BLaER1 (cell line): ENCODE measurements around the gene EGF.

ENCODE experiments used
- H3K27ac ChIP-seq: shearing (Covaris generic); formaldehyde crosslinking; 2 replicates; pipeline ENCODE4 v1.8.1; 2022
- H3K27me3 ChIP-seq: shearing (Covaris generic); formaldehyde crosslinking; 2 replicates; pipeline ENCODE4 v1.8.1; 2022
- H3K36me3 ChIP-seq: shearing (Covaris generic); formaldehyde crosslinking; 2 replicates; pipeline ENCODE4 v1.8.1; 2022
- H3K4me1 ChIP-seq: shearing (Covaris generic); formaldehyde crosslinking; 2 replicates; pipeline ENCODE4 v1.8.1; 2022
- H3K4me2 ChIP-seq: shearing (Covaris generic); formaldehyde crosslinking; 2 replicates; pipeline ENCODE4 v1.8.1; 2022
- H3K4me3 ChIP-seq: shearing (Covaris generic); formaldehyde crosslinking; 2 replicates; pipeline ENCODE4 v1.8.1; 2022
- H3K9ac ChIP-seq: shearing (Covaris generic); formaldehyde crosslinking; 2 replicates; pipeline ENCODE4 v1.8.1; 2022
- H3K9me3 ChIP-seq: shearing (Covaris generic); formaldehyde crosslinking; 2 replicates; pipeline ENCODE4 v1.8.1; 2022
- H4K20me1 ChIP-seq: shearing (Covaris generic); formaldehyde crosslinking; 2 replicates; pipeline ENCODE4 v1.8.1; 2022
- Cebpa-rat ChIP-seq: shearing (Covaris generic); IDR thresholded peaks from 2 replicates; pipeline ENCODE4 v1.8.1; 2022

Gene EGF

GRCh38 chr4:109976189-109976588 is 63.5 kb downstream of the EGF start:
- H4K20me1 ChIP-seq = no peaks in the 10 kb centered on the region
- H3K27me3 ChIP-seq = no peaks in the 10 kb centered on the region
- H3K27ac ChIP-seq = no peak overlapping the region
- no peaks in the 10 kb centered on the region for H3K9me3 ChIP-seq
- H3K4me1 ChIP-seq = no peaks in the 10 kb centered on the region
- H3K9ac ChIP-seq = no peak overlapping the region
- H3K4me3 ChIP-seq = no peak overlapping the region
- peak; percentile 80; the same call in 1 of the 2 replicates for TF ChIP-seq Cebpa-rat
- H3K4me2 ChIP-seq = no peak overlapping the region
- H3K36me3 ChIP-seq = no peaks in the 10 kb centered on the region

DNA sequence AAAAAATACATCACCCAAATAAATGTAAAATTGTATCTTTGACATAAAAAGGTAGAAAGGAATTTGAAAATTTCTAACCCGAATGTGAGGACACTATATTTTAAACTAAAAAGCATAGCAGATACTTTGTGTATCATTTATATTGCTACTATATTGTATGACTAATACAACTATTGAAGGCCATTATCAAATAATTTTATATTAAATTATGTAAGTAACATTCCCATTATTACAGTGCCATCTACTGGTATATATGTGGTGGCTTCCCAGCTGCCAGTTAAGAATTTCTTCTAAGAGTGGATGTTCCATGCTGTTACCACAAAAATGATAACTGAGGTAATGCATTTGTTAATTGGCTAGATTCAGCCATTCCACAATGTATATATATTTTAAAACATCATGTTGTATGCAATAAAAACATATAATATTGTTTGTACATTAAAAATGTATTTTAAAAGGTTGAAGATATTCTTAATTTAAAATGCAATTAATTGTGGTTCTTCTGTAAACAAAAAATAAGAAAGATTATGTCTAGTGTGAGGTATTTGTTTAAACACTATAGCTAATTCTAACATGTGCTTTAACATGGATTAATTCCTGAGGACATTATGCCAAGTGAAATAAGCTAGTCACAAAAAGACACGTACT is 65.3 kb downstream of the EGF start:
- no peaks in the 10 kb centered on the region for H3K27me3 ChIP-seq
- no peaks in the 10 kb centered on the region for H3K36me3 ChIP-seq
- no peaks in the 10 kb centered on the region for H3K9me3 ChIP-seq
- H3K27ac ChIP-seq = no peak overlapping the region
- H3K4me1 ChIP-seq = no peaks in the 10 kb centered on the region
- H3K9ac ChIP-seq = no peak overlapping the region
- no peak for TF ChIP-seq Cebpa-rat
- H4K20me1 ChIP-seq = no peaks in the 10 kb centered on the region
- no peak overlapping the region for H3K4me3 ChIP-seq
- H3K4me2 ChIP-seq = no peak overlapping the region

GRCh38 chr4:109978704-109979454 is 66.2 kb downstream of the EGF start:
- no peaks in the 10 kb centered on the region for H3K27me3 ChIP-seq
- H3K4me1 ChIP-seq = no peaks in the 10 kb centered on the region
- no peaks in the 10 kb centered on the region for H3K36me3 ChIP-seq
- H3K9me3 ChIP-seq = no peaks in the 10 kb centered on the region
- no peak overlapping the region for H3K4me3 ChIP-seq
- no peak overlapping the region for H3K4me2 ChIP-seq
- H3K9ac ChIP-seq = no peak overlapping the region
- H4K20me1 ChIP-seq = no peaks in the 10 kb centered on the region
- TF ChIP-seq Cebpa-rat = no peak
- H3K27ac ChIP-seq = no peak overlapping the region

DNA sequence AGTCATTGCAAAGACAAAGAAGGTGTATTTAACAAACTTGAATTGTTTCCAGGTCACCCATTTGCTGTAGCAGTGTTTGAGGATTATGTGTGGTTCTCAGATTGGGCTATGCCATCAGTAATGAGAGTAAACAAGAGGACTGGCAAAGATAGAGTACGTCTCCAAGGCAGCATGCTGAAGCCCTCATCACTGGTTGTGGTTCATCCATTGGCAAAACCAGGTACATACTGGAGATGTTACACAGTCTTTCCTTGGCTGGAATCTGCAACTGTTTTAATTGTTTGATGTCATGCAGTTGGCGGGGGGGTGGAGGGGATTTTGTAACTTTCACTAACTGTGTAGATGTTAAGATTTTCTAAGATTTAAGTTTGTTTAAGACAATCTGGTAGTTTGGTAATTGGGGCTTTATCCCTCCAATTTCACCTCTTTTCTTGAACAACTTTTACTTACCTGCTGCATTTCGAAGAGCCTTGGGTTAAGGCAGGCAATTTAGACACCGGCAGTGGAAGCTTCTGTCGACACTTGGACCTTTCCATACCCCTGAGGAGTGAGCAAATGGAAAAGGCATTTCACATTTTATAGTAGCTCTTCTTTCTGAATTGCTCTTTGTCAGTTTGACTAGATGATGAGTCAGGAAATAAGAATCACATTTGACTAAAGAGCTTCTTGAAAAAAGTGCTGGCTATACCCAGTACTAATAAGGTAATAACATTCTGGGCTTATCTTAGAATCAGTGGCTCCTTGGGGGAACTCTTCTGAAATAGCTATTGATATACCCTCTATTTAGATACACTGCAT is 67.4 kb downstream of the EGF start:
- Histone ChIP-seq H3K27ac (no peak overlapping the region), H4K20me1 (no peaks in the 10 kb centered on the region), H3K9me3 (no peaks in the 10 kb centered on the region), H3K4me2 (no peak overlapping the region), H3K9ac (no peak overlapping the region), H3K36me3 (no peaks in the 10 kb centered on the region), H3K27me3 (no peaks in the 10 kb centered on the region), H3K4me3 (no peak overlapping the region), H3K4me1 (no peaks in the 10 kb centered on the region)
- TF ChIP-seq Cebpa-rat = no peak

DNA sequence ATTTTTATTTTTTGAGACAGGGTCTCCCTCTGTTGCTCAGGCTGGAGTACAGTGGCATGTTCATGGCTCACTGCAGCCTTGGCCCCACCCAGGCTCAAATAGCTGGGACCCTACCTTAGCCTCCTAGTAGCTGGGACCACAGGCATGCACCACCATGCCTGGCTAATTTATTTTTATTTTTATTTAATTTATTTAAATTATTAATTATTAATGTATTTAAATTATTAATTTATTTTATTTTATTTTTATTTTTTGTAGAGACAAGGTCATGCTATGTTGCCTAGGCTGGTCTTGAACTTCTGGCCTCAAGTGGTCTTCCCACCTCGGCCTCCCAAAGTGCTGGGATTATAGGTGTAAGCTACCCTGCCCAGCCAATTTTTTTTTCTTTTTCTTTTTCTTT is 69.3 kb downstream of the EGF start:
- Histone ChIP-seq H3K36me3 (no peaks in the 10 kb centered on the region), H3K9me3 (no peaks in the 10 kb centered on the region), H3K4me3 (no peak overlapping the region), H3K4me2 (no peak overlapping the region), H4K20me1 (no peaks in the 10 kb centered on the region), H3K27ac (no peak overlapping the region), H3K27me3 (no peaks in the 10 kb centered on the region), H3K4me1 (no peaks in the 10 kb centered on the region), H3K9ac (no peak overlapping the region)
- TF ChIP-seq Cebpa-rat = no peak

DNA sequence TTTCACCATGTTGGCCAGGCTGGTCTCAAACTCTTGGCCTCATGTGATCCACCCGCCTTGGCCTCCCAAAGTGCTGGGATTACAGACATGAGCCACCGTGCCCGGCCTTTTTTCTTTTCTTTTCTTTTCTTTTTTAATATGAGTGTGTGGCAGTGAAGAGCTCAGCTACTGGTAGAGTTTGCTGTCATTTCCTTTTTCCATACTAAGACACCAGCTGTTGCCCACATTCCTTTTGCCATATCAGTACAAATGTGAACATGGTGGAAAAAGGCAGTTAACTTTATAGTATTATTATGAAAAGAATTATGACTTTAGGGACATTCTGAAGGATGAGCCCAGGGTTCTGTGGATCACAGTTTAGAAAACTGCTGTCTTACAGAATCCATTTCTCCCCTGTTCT is 69.8 kb downstream of the EGF start:
- Histone ChIP-seq H4K20me1 (no peaks in the 10 kb centered on the region), H3K36me3 (no peaks in the 10 kb centered on the region)

GRCh38 chr4:109985993-109986974 is 73.6 kb downstream of the EGF start:
- Histone ChIP-seq H3K27ac (no peak overlapping the region), H3K9me3 (peaks cover 9% of the 10 kb centered on the region; the same call in 1 of the 2 replicates), H4K20me1 (no peaks in the 10 kb centered on the region), H3K36me3 (no peaks in the 10 kb centered on the region), H3K4me1 (0 out of 2 replicates have a peak, but pooled peaks cover 13% of the 10 kb centered on the region), H3K4me3 (no peak overlapping the region), H3K27me3 (no peaks in the 10 kb centered on the region), H3K4me2 (no peak overlapping the region), H3K9ac (no peak overlapping the region)
- TF ChIP-seq Cebpa-rat = no peak

More for the DNA sequence above, 69.8 kb downstream of the EGF start:
- no peak overlapping the region for H3K9ac ChIP-seq
- H3K4me1 ChIP-seq = no peaks in the 10 kb centered on the region
- H3K27me3 ChIP-seq = no peaks in the 10 kb centered on the region
- no peak overlapping the region for H3K27ac ChIP-seq
- no peak for TF ChIP-seq Cebpa-rat
- H3K9me3 ChIP-seq = no peaks in the 10 kb centered on the region
- no peak overlapping the region for H3K4me2 ChIP-seq
- no peak overlapping the region for H3K4me3 ChIP-seq

DNA sequence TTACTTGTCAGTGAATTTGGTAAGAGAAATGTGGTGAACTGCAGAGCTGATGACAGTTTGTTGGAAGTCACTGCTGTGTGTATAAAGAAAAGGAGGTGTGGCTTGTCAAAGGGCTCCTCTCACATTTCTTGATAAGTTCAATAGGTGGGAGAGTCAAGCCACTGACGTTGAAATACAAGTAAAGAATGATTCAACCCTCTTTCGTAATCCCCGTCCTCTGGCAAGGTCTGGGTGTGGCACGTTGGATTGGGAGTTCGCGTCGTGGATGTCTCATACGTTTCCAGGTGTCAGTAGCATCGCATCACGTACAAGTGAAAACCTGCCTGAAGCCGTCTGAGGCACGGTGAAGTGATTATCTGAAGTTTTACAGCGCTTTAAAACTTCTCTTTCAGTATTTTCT is 76.4 kb downstream of the EGF start:
- H3K4me3 ChIP-seq = no peak overlapping the region
- 0 out of 2 replicates have a peak, but pooled peaks cover 13% of the 10 kb centered on the region for H3K4me1 ChIP-seq
- H3K9me3 ChIP-seq = peaks cover 9% of the 10 kb centered on the region; the same call in 1 of the 2 replicates
- H3K4me2 ChIP-seq = no peak overlapping the region
- H3K9ac ChIP-seq = no peak overlapping the region
- no peaks in the 10 kb centered on the region for H4K20me1 ChIP-seq
- no peak for TF ChIP-seq Cebpa-rat
- no peaks in the 10 kb centered on the region for H3K27me3 ChIP-seq
- no peaks in the 10 kb centered on the region for H3K36me3 ChIP-seq
- no peak overlapping the region for H3K27ac ChIP-seq

DNA sequence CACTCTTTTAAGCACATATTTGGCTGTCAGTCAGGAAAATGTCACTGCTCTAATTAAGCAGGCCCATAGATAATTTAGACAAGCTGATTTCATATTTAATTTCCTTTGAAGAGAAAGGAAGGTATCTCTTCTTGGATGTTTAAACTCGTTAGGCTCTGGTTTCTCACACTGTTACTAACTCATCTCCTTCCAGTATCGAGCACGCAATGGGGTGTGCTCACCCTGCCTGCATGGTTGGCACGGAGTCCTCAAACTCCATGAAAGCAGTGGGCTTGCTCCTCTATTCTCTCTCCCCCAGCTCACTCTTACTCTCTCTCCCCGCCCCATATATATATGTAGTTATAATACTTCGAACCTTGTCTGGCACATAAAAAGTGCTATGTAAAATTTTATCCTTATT is 76.9 kb downstream of the EGF start:
- no peaks in the 10 kb centered on the region for H3K27me3 ChIP-seq
- 0 out of 2 replicates have a peak, but pooled peaks cover 13% of the 10 kb centered on the region for H3K4me1 ChIP-seq
- no peak overlapping the region for H3K27ac ChIP-seq
- no peak overlapping the region for H3K9ac ChIP-seq
- no peaks in the 10 kb centered on the region for H3K36me3 ChIP-seq
- no peak overlapping the region for H3K4me2 ChIP-seq
- TF ChIP-seq Cebpa-rat = no peak
- no peak overlapping the region for H3K4me3 ChIP-seq
- peaks cover 9% of the 10 kb centered on the region; the same call in 1 of the 2 replicates for H3K9me3 ChIP-seq
- no peaks in the 10 kb centered on the region for H4K20me1 ChIP-seq
